Upper lobe of right lung (tissue), 1 donor: Measurements from ENCODE around the gene PTPRG. TPM values are rescaled to one million over a fixed set of nuclear protein-coding genes. Genes with fewer than 3 reads are reported as not detected.

Experiments used
- ATAC-seq: fragments of 200-7000 bp; cut with Tn5 transposase; one replicate; pipeline ENCODE4 v1.9.1; 2020; ENCODE audit warnings: mild to moderate bottlenecking, moderate library complexity
- DNase-seq: peaks from one replicate; pipeline ENCODE4 v3.0.0-alpha.2; 2020
- H3K27ac ChIP-seq: fragments of 200-600 bp; one replicate; pipeline ENCODE4 v1.8.0; 2022
- H3K27me3 ChIP-seq: fragments of 200-600 bp; one replicate; pipeline ENCODE4 v1.8.0; 2022; ENCODE audit warnings: mild to moderate bottlenecking
- H3K36me3 ChIP-seq: fragments of 200-600 bp; one replicate; pipeline ENCODE4 v1.8.0; 2022
- H3K4me1 ChIP-seq: fragments of 200-600 bp; one replicate; pipeline ENCODE4 v1.8.0; 2022
- H3K4me3 ChIP-seq: fragments of 200-600 bp; one replicate; pipeline ENCODE4 v1.8.0; 2022; ENCODE audit warnings: mild to moderate bottlenecking
- H3K9me3 ChIP-seq: fragments of 200-600 bp; one replicate; pipeline ENCODE4 v1.8.0; 2022
- CTCF ChIP-seq: fragments of 200-600 bp; IDR thresholded peaks from one replicate; pipeline ENCODE4 v1.8.0; 2022; ENCODE audit warnings: antibody characterized with exemption
- intact Hi-C: fragments of 100-400 bp; cut with DNase I; formaldehyde crosslinking; loops from one replicate; pipeline ENCODE4 v1.11.0; 2022
- total RNA-seq: library from RNA; stranded (reverse); fragmentation: NEBNext Ultra II Directional; extraction: Animal tissue kit (Norgen Biotek cat#: 25700); gene quantifications from one replicate; pipeline ENCODE4 v1.2.1, GENCODE V29; 2021
- donor health status: DM: no; HTN: yes; CAD: no; lungs with severe emphysema.

The PTPRG gene
- total RNA-seq, 1 donor from 2014 or later = 86.7 TPM

GRCh38 chr3:61524933-61525332, 36.4 kb upstream of the PTPRG start:
- Histone ChIP-seq H3K4me3 (no peak overlapping the region), H3K27ac (no peak overlapping the region), H3K9me3 (no peaks in the 10 kb centered on the region), H3K36me3 (no peaks in the 10 kb centered on the region), H3K27me3 (no peaks in the 10 kb centered on the region), H3K4me1 (no peaks in the 10 kb centered on the region)
- DNase-seq = no peak
- no peak for TF ChIP-seq CTCF
- intact Hi-C loops = no loop called here
- peak; percentile 43 for ATAC-seq

GRCh38 chr3:61526308-61526707, 35.1 kb upstream of the PTPRG start:
- no peak overlapping the region for H3K27ac ChIP-seq
- no peaks in the 10 kb centered on the region for H3K4me1 ChIP-seq
- H3K4me3 ChIP-seq = no peak overlapping the region
- H3K9me3 ChIP-seq = no peaks in the 10 kb centered on the region
- H3K36me3 ChIP-seq = no peaks in the 10 kb centered on the region
- no peak for TF ChIP-seq CTCF
- ATAC-seq = no peak
- no peaks in the 10 kb centered on the region for H3K27me3 ChIP-seq
- intact Hi-C loops = no loop called here
- DNase-seq = no peak

GRCh38 chr3:61527011-61527410, 34.4 kb upstream of the PTPRG start:
- H3K9me3 ChIP-seq = no peaks in the 10 kb centered on the region
- H3K27ac ChIP-seq = no peak overlapping the region
- no peaks in the 10 kb centered on the region for H3K4me1 ChIP-seq
- no peak for TF ChIP-seq CTCF
- intact Hi-C loops = no loop called here
- DNase-seq = no peak
- H3K27me3 ChIP-seq = no peaks in the 10 kb centered on the region
- ATAC-seq = no peak
- H3K36me3 ChIP-seq = no peaks in the 10 kb centered on the region
- H3K4me3 ChIP-seq = no peak overlapping the region

- TF ChIP-seq CTCF = peak; percentile 48
- intact Hi-C loops = no loop called here
- no peak for DNase-seq
Measured at GRCh38 chr3:61530355-61530754, 31.0 kb upstream of the PTPRG start.

GRCh38 chr3:61531528-61531927, 29.8 kb upstream of the PTPRG start:
- no peak for TF ChIP-seq CTCF
- ATAC-seq (no peak), DNase-seq (no peak)
- intact Hi-C loops = no loop called here
- no peak overlapping the region for H3K4me3 ChIP-seq
- H3K27ac ChIP-seq = no peak overlapping the region
- no peaks in the 10 kb centered on the region for H3K9me3 ChIP-seq
- no peaks in the 10 kb centered on the region for H3K36me3 ChIP-seq
- no peaks in the 10 kb centered on the region for H3K27me3 ChIP-seq
- H3K4me1 ChIP-seq = no peaks in the 10 kb centered on the region

More at GRCh38 chr3:61530355-61530754, 31.0 kb upstream of the PTPRG start:
- Histone ChIP-seq H3K36me3 (no peaks in the 10 kb centered on the region), H3K4me3 (no peak overlapping the region), H3K4me1 (no peaks in the 10 kb centered on the region), H3K27ac (no peak overlapping the region), H3K9me3 (no peaks in the 10 kb centered on the region), H3K27me3 (no peaks in the 10 kb centered on the region)
- ATAC-seq = peak; percentile 44
